ENCODE results near the gene PAN3.

PAN3 gene

DNA sequence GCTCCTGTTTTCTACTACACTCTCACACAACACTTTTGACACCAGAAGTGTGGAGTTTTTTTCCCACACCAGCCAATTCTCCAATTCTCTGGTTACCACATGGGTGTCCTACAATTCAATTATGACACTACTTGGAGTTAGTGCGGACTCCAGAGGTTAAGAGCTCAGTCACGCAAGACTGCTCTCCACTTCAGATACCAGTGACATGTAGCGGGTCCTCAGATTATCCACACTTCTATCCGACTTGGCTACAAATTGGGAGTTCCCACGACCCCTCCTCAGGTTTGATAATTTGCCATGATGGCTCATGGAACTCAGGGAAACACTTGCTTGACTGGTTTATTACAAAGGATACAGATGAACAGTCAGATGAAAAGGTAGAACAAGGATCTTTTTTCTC is 32.9 kb downstream of the PAN3 start:
- TF ChIP-seq ARNTL (CRISPR knock-in tag; IDR thresholded peaks at IDR 0.05; ENCODE audit: borderline replicate concordance, low read depth), result no peak
- TF ChIP-seq OSR1 (CRISPR knock-in tag; IDR thresholded peaks at IDR 0.05), result no peak
- TF ChIP-seq, protein P1, sequence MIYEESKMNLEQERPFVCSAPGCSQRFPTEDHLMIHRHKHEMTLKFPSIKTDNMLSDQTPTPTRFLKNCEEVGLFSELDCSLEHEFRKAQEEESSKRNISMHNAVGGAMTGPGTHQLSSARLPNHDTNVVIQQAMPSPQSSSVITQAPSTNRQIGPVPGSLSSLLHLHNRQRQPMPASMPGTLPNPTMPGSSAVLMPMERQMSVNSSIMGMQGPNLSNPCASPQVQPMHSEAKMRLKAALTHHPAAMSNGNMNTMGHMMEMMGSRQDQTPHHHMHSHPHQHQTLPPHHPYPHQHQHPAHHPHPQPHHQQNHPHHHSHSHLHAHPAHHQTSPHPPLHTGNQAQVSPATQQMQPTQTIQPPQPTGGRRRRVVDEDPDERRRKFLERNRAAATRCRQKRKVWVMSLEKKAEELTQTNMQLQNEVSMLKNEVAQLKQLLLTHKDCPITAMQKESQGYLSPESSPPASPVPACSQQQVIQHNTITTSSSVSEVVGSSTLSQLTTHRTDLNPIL (CRISPR knock-in tag; IDR thresholded peaks at IDR 0.05; ENCODE audit: low read depth), result no peak
- TF ChIP-seq SNAI2 (CRISPR knock-in tag; IDR thresholded peaks at IDR 0.05), result no peak
- TF ChIP-seq ESRRG (CRISPR knock-in tag; IDR thresholded peaks at IDR 0.05), result no peak
- no peak for TF ChIP-seq ZC3H10 (CRISPR knock-in tag; IDR thresholded peaks at IDR 0.05)
- no peak for TF ChIP-seq GLIS3 (CRISPR knock-in tag; IDR thresholded peaks at IDR 0.05)
- TF ChIP-seq, protein P2, sequence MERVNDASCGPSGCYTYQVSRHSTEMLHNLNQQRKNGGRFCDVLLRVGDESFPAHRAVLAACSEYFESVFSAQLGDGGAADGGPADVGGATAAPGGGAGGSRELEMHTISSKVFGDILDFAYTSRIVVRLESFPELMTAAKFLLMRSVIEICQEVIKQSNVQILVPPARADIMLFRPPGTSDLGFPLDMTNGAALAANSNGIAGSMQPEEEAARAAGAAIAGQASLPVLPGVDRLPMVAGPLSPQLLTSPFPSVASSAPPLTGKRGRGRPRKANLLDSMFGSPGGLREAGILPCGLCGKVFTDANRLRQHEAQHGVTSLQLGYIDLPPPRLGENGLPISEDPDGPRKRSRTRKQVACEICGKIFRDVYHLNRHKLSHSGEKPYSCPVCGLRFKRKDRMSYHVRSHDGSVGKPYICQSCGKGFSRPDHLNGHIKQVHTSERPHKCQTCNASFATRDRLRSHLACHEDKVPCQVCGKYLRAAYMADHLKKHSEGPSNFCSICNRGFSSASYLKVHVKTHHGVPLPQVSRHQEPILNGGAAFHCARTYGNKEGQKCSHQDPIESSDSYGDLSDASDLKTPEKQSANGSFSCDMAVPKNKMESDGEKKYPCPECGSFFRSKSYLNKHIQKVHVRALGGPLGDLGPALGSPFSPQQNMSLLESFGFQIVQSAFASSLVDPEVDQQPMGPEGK (CRISPR knock-in tag; IDR thresholded peaks at IDR 0.05; ENCODE audit: borderline replicate concordance), result no peak
- no peak for TF ChIP-seq ZNF565 (CRISPR knock-in tag; conservative IDR thresholded peaks at IDR 0.05; ENCODE audit: low read depth)
- TF ChIP-seq TOX (CRISPR knock-in tag; IDR thresholded peaks at IDR 0.05; ENCODE audit: borderline replicate concordance), result no peak
- TF ChIP-seq CSRNP3 (CRISPR knock-in tag; IDR thresholded peaks at IDR 0.05), result no peak
- TF ChIP-seq ZFP30 (CRISPR knock-in tag; IDR thresholded peaks at IDR 0.05), result no peak
- TF ChIP-seq TCF4 (CRISPR knock-in tag; IDR thresholded peaks at IDR 0.05; ENCODE audit: borderline replicate concordance), result no peak
- no peak for TF ChIP-seq ZFP3 (CRISPR knock-in tag; IDR thresholded peaks at IDR 0.05)
- TF ChIP-seq ISL1 (CRISPR knock-in tag; IDR thresholded peaks at IDR 0.05), result no peak
- TF ChIP-seq BACH2 (CRISPR knock-in tag; IDR thresholded peaks at IDR 0.05; ENCODE audit: borderline replicate concordance), result no peak
- TF ChIP-seq ZNF70 (CRISPR knock-in tag; IDR thresholded peaks at IDR 0.05), result no peak
- TF ChIP-seq, protein P3, sequence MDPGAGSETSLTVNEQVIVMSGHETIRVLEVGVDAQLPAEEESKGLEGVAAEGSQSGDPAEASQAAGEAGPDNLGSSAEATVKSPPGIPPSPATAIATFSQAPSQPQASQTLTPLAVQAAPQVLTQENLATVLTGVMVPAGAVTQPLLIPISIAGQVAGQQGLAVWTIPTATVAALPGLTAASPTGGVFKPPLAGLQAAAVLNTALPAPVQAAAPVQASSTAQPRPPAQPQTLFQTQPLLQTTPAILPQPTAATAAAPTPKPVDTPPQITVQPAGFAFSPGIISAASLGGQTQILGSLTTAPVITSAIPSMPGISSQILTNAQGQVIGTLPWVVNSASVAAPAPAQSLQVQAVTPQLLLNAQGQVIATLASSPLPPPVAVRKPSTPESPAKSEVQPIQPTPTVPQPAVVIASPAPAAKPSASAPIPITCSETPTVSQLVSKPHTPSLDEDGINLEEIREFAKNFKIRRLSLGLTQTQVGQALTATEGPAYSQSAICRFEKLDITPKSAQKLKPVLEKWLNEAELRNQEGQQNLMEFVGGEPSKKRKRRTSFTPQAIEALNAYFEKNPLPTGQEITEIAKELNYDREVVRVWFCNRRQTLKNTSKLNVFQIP (CRISPR knock-in tag; IDR thresholded peaks at IDR 0.05; ENCODE audit: borderline replicate concordance, low read depth), result no peak
- no peak for TF ChIP-seq RARB (CRISPR knock-in tag; IDR thresholded peaks at IDR 0.05)

GRCh38 chr13:28172947-28173346 is 34.6 kb downstream of the PAN3 start:
- ATAC-seq, result no peak

More for the DNA sequence above, 32.9 kb downstream of the PAN3 start:
- no peak for ATAC-seq

More at GRCh38 chr13:28172947-28173346, 34.6 kb downstream of the PAN3 start:
- no peak for TF ChIP-seq ARNTL (CRISPR knock-in tag; IDR thresholded peaks at IDR 0.05; ENCODE audit: borderline replicate concordance, low read depth)
- TF ChIP-seq RARB (CRISPR knock-in tag; IDR thresholded peaks at IDR 0.05), result no peak
- no peak for TF ChIP-seq PPARA (CRISPR knock-in tag; IDR thresholded peaks at IDR 0.05; ENCODE audit: borderline replicate concordance)
- no peak for TF ChIP-seq TCF4 (CRISPR knock-in tag; IDR thresholded peaks at IDR 0.05; ENCODE audit: borderline replicate concordance)
- TF ChIP-seq ZNF8 (CRISPR knock-in tag; IDR thresholded peaks at IDR 0.05), result no peak
- no peak for TF ChIP-seq ZC3H10 (CRISPR knock-in tag; IDR thresholded peaks at IDR 0.05)
- TF ChIP-seq OSR1 (CRISPR knock-in tag; IDR thresholded peaks at IDR 0.05), result no peak
- TF ChIP-seq SNAI2 (CRISPR knock-in tag; IDR thresholded peaks at IDR 0.05), result no peak
- TF ChIP-seq TOX (CRISPR knock-in tag; IDR thresholded peaks at IDR 0.05; ENCODE audit: borderline replicate concordance), result no peak
- TF ChIP-seq ZNF565 (CRISPR knock-in tag; conservative IDR thresholded peaks at IDR 0.05; ENCODE audit: low read depth), result no peak
- TF ChIP-seq, protein P3 (CRISPR knock-in tag; IDR thresholded peaks at IDR 0.05; ENCODE audit: borderline replicate concordance, low read depth), result no peak
- TF ChIP-seq GLIS3 (CRISPR knock-in tag; IDR thresholded peaks at IDR 0.05), result no peak
- TF ChIP-seq ZFP3 (CRISPR knock-in tag; IDR thresholded peaks at IDR 0.05), result no peak
- TF ChIP-seq ZFP30 (CRISPR knock-in tag; IDR thresholded peaks at IDR 0.05), result no peak
- TF ChIP-seq, protein P1 (CRISPR knock-in tag; IDR thresholded peaks at IDR 0.05; ENCODE audit: low read depth), result no peak

Data from SK-N-SH treated with all-trans-retinoic acid at 6 μM for 48 hours (cell line).